ENCODE results near the gene OGFOD2.
"Not testable (repeated sequence)": the region's sequence is repeated elsewhere in the genome, so short reads cannot be mapped to it uniquely, and the experiment has no call there.

Gene OGFOD2

GRCh38 chr12:122941351-122941750, 33.7 kb upstream of the OGFOD2 start:
- H3K4me1 ChIP-seq (ENCODE audit: control insufficient read depth, insufficient read depth, low read length); H3K4me3 ChIP-seq (ENCODE audit: low read length); H3K27ac ChIP-seq (ENCODE audit: low read length); H3K36me3 ChIP-seq (ENCODE audit: control insufficient read depth, insufficient read depth, low read length); H3K27me3 ChIP-seq (ENCODE audit: control insufficient read depth, insufficient read depth, low read length); DNase-seq (ENCODE audit: low read depth, low spot score); H3K9me3 ChIP-seq (ENCODE audit: control insufficient read depth, insufficient read depth, low read length): not testable (repeated sequence)
- no CpG with 5 or more reads among the region's 5 CpGs for WGBS (ENCODE audit: insufficient coverage, insufficient read length)

DNA sequence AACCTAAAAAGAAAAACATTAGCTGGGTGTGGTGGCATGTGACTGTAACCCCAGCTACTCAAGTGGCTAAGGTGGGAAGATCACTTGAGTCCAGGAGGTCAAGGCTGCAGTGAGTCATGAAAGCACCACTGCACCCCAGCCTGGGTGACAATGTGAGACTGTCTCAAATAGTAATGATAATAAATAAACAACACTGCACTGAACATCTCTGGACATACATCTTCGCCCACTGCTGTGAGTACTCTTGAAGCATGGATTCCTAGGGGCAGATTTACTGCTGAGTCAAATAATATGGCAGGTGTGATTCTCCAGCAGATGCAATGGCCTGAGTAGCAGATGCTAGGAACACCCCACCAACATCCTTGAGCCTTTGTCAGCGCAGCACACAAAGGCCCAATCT, 32.4 kb upstream of the OGFOD2 start:
- WGBS (ENCODE audit: insufficient coverage, insufficient read length) = no CpG with 5 or more reads among the region's 2 CpGs
- Histone ChIP-seq H3K4me3 (ENCODE audit: low read length) (no peak overlapping the region), H3K9me3 (ENCODE audit: control insufficient read depth, insufficient read depth, low read length) (no peaks in the 10 kb centered on the region), H3K4me1 (ENCODE audit: control insufficient read depth, insufficient read depth, low read length) (no peaks in the 10 kb centered on the region), H3K27ac (ENCODE audit: low read length) (no peak overlapping the region), H3K27me3 (ENCODE audit: control insufficient read depth, insufficient read depth, low read length) (no peaks in the 10 kb centered on the region), H3K36me3 (ENCODE audit: control insufficient read depth, insufficient read depth, low read length) (no peaks in the 10 kb centered on the region)
- no peak for DNase-seq (ENCODE audit: low read depth, low spot score)

GRCh38 chr12:122943196-122943595, 31.8 kb upstream of the OGFOD2 start:
- no peak for DNase-seq (ENCODE audit: low read depth, low spot score)
- Histone ChIP-seq H3K4me1 (ENCODE audit: control insufficient read depth, insufficient read depth, low read length) (no peaks in the 10 kb centered on the region), H3K27ac (ENCODE audit: low read length) (no peak overlapping the region), H3K4me3 (ENCODE audit: low read length) (no peak overlapping the region), H3K36me3 (ENCODE audit: control insufficient read depth, insufficient read depth, low read length) (no peaks in the 10 kb centered on the region), H3K9me3 (ENCODE audit: control insufficient read depth, insufficient read depth, low read length) (no peaks in the 10 kb centered on the region), H3K27me3 (ENCODE audit: control insufficient read depth, insufficient read depth, low read length) (no peaks in the 10 kb centered on the region)
- WGBS (ENCODE audit: insufficient coverage, insufficient read length) = no CpG with 5 or more reads among the region's 13 CpGs

- Histone ChIP-seq H3K36me3 (ENCODE audit: control insufficient read depth, insufficient read depth, low read length) (no peaks in the 10 kb centered on the region), H3K4me3 (ENCODE audit: low read length) (no peak overlapping the region), H3K27me3 (ENCODE audit: control insufficient read depth, insufficient read depth, low read length) (no peaks in the 10 kb centered on the region), H3K9me3 (ENCODE audit: control insufficient read depth, insufficient read depth, low read length) (no peaks in the 10 kb centered on the region), H3K27ac (ENCODE audit: low read length) (no peak overlapping the region), H3K4me1 (ENCODE audit: control insufficient read depth, insufficient read depth, low read length) (no peaks in the 10 kb centered on the region)
- no CpG with 5 or more reads among the region's 14 CpGs for WGBS (ENCODE audit: insufficient coverage, insufficient read length)
- no peak for DNase-seq (ENCODE audit: low read depth, low spot score)
These were observed 30.1 kb upstream of the OGFOD2 start for GRCh38 chr12:122944605-122945592.

DNA sequence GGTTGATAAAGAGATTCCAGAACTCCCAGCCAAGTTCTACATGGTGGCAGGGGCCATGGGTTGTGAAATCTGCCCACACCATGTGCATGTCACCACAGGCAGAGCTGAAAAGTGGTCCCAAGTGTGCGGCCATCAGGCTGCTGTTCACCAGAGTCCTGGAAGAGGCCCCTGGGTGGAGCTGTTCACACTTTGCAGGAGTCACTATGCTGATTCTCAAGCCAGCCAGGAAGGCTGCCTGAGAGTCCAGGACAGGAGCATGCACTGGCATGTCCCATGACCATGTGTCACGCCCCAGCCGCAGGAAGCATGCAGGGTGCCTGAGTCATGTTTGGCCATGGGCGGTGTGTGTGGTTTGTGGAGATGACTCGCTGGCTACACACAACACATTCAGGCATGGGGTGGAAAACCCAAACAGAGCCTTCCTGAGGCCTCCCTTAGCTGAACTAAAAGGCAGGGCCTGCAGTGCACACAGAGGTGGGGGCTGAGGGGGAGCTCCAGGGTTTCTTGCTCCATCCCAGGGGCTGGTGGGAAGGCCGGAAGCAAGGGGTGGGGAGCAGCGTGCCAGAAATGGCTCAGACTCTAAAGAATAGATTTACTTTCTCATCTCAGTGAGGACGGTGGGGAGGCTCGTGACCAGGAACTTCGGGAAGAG, 28.2 kb upstream of the OGFOD2 start:
- H3K36me3 ChIP-seq (ENCODE audit: control insufficient read depth, insufficient read depth, low read length) = no peaks in the 10 kb centered on the region
- no peak overlapping the region for H3K4me3 ChIP-seq (ENCODE audit: low read length)
- no peaks in the 10 kb centered on the region for H3K27me3 ChIP-seq (ENCODE audit: control insufficient read depth, insufficient read depth, low read length)
- no peak overlapping the region for H3K27ac ChIP-seq (ENCODE audit: low read length)
- WGBS (ENCODE audit: insufficient coverage, insufficient read length) = no CpG with 5 or more reads among the region's 10 CpGs
- no peak for DNase-seq (ENCODE audit: low read depth, low spot score)
- no peaks in the 10 kb centered on the region for H3K4me1 ChIP-seq (ENCODE audit: control insufficient read depth, insufficient read depth, low read length)
- no peaks in the 10 kb centered on the region for H3K9me3 ChIP-seq (ENCODE audit: control insufficient read depth, insufficient read depth, low read length)

GRCh38 chr12:122947352-122947792, 27.7 kb upstream of the OGFOD2 start:
- Histone ChIP-seq H3K9me3 (ENCODE audit: control insufficient read depth, insufficient read depth, low read length) (no peaks in the 10 kb centered on the region), H3K27ac (ENCODE audit: low read length) (no peak overlapping the region), H3K36me3 (ENCODE audit: control insufficient read depth, insufficient read depth, low read length) (no peaks in the 10 kb centered on the region), H3K27me3 (ENCODE audit: control insufficient read depth, insufficient read depth, low read length) (no peaks in the 10 kb centered on the region), H3K4me3 (ENCODE audit: low read length) (no peak overlapping the region), H3K4me1 (ENCODE audit: control insufficient read depth, insufficient read depth, low read length) (no peaks in the 10 kb centered on the region)
- DNase-seq (ENCODE audit: low read depth, low spot score) = no peak
- no CpG with 5 or more reads among the region's 15 CpGs for WGBS (ENCODE audit: insufficient coverage, insufficient read length)

DNA sequence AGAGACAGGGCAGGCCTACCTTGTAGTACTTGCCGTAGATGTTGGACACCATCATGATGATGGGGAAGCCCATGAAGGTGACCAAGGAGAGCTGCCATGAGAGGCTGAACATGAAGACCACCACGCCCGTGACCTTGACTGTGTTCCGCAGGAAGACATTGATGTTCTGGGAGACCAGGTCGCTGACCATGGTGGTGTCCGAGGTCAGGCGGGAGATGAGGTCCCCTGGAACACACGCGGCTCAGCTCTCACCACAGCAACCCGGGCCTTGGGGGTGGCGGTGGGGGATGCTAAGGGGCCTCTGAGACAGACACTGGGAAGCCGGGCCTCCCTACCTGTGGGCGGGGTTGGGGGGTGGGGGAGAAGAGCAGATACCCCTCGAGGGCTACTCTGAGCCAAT, 26.4 kb upstream of the OGFOD2 start:
- no peaks in the 10 kb centered on the region for H3K9me3 ChIP-seq (ENCODE audit: control insufficient read depth, insufficient read depth, low read length)
- no peak overlapping the region for H3K27ac ChIP-seq (ENCODE audit: low read length)
- no peak for DNase-seq (ENCODE audit: low read depth, low spot score)
- WGBS (ENCODE audit: insufficient coverage, insufficient read length) = no CpG with 5 or more reads among the region's 14 CpGs
- no peaks in the 10 kb centered on the region for H3K27me3 ChIP-seq (ENCODE audit: control insufficient read depth, insufficient read depth, low read length)
- no peaks in the 10 kb centered on the region for H3K4me1 ChIP-seq (ENCODE audit: control insufficient read depth, insufficient read depth, low read length)
- no peak overlapping the region for H3K4me3 ChIP-seq (ENCODE audit: low read length)
- H3K36me3 ChIP-seq (ENCODE audit: control insufficient read depth, insufficient read depth, low read length) = no peaks in the 10 kb centered on the region

DNA sequence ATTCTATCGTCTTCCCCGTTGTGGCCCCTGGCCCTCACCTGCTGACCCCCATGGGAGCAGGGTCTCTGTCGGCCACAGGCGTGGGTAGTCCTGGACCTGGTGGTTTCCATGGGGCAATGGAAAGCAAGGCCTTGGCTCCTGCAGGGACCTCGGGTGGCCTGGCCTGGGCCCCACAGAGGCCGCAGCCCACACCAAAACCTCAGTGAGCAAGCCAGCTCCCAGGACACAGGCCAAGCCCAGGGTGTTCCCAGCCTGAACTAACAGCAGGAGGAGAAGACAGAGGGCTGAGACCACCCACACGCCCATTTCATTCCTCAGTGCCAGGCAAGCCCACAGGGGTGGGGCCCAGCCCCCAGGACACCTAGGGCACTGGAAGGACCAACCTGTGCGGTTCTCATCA, 25.6 kb upstream of the OGFOD2 start:
- Histone ChIP-seq H3K27ac (ENCODE audit: low read length) (no peak overlapping the region), H3K9me3 (ENCODE audit: control insufficient read depth, insufficient read depth, low read length) (no peaks in the 10 kb centered on the region), H3K27me3 (ENCODE audit: control insufficient read depth, insufficient read depth, low read length) (no peaks in the 10 kb centered on the region), H3K4me3 (ENCODE audit: low read length) (no peak overlapping the region), H3K36me3 (ENCODE audit: control insufficient read depth, insufficient read depth, low read length) (no peaks in the 10 kb centered on the region), H3K4me1 (ENCODE audit: control insufficient read depth, insufficient read depth, low read length) (no peaks in the 10 kb centered on the region)
- no peak for DNase-seq (ENCODE audit: low read depth, low spot score)
- no CpG with 5 or more reads among the region's 8 CpGs for WGBS (ENCODE audit: insufficient coverage, insufficient read length)

- H3K36me3 ChIP-seq (ENCODE audit: control insufficient read depth, insufficient read depth, low read length) = no peaks in the 10 kb centered on the region
- DNase-seq (ENCODE audit: low read depth, low spot score) = no peak
- H3K9me3 ChIP-seq (ENCODE audit: control insufficient read depth, insufficient read depth, low read length) = no peaks in the 10 kb centered on the region
- no peaks in the 10 kb centered on the region for H3K27me3 ChIP-seq (ENCODE audit: control insufficient read depth, insufficient read depth, low read length)
- H3K27ac ChIP-seq (ENCODE audit: low read length) = no peak overlapping the region
- no peaks in the 10 kb centered on the region for H3K4me1 ChIP-seq (ENCODE audit: control insufficient read depth, insufficient read depth, low read length)
- no peak overlapping the region for H3K4me3 ChIP-seq (ENCODE audit: low read length)
- no CpG with 5 or more reads among the region's 27 CpGs for WGBS (ENCODE audit: insufficient coverage, insufficient read length)
These were observed 25.0 kb upstream of the OGFOD2 start for GRCh38 chr12:122949816-122950675.

DNA sequence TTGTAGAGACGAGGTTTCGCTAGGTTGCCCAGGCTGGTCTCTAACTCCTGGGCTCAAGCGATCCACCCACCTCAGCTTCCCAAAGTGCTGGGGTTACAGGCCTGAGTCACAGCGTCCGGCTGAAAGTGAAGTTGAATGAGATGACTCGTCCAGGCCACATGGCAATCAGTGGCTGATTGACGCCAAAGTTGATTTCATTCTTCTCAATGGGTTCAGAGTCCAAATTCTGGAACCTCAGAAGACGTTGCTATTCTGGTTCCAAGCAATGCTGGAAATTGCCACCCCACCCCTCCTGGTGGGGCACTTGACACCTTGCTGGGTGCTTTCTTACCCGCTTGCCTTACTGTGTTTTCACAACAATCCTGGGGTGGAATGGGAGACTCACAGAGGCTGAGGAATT, 23.6 kb upstream of the OGFOD2 start:
- no CpG with 5 or more reads among the region's 9 CpGs for WGBS (ENCODE audit: insufficient coverage, insufficient read length)
- no peak overlapping the region for H3K4me3 ChIP-seq (ENCODE audit: low read length)
- H3K27ac ChIP-seq (ENCODE audit: low read length) = no peak overlapping the region
- H3K27me3 ChIP-seq (ENCODE audit: control insufficient read depth, insufficient read depth, low read length) = no peaks in the 10 kb centered on the region
- no peaks in the 10 kb centered on the region for H3K36me3 ChIP-seq (ENCODE audit: control insufficient read depth, insufficient read depth, low read length)
- H3K4me1 ChIP-seq (ENCODE audit: control insufficient read depth, insufficient read depth, low read length) = no peaks in the 10 kb centered on the region
- no peaks in the 10 kb centered on the region for H3K9me3 ChIP-seq (ENCODE audit: control insufficient read depth, insufficient read depth, low read length)
- no peak for DNase-seq (ENCODE audit: low read depth, low spot score)
